GM18909 (cell line): ENCODE data around the gene YAP1.

Source experiments
- ATAC-seq: cut with Tn5 transposase; IDR thresholded peaks from one replicate; pipeline ENCODE4 v1.9.1; 2021; ENCODE audit warnings: mild to moderate bottlenecking; ENCODE audit not compliant: unreplicated experiment, poor library complexity

The YAP1 gene

DNA sequence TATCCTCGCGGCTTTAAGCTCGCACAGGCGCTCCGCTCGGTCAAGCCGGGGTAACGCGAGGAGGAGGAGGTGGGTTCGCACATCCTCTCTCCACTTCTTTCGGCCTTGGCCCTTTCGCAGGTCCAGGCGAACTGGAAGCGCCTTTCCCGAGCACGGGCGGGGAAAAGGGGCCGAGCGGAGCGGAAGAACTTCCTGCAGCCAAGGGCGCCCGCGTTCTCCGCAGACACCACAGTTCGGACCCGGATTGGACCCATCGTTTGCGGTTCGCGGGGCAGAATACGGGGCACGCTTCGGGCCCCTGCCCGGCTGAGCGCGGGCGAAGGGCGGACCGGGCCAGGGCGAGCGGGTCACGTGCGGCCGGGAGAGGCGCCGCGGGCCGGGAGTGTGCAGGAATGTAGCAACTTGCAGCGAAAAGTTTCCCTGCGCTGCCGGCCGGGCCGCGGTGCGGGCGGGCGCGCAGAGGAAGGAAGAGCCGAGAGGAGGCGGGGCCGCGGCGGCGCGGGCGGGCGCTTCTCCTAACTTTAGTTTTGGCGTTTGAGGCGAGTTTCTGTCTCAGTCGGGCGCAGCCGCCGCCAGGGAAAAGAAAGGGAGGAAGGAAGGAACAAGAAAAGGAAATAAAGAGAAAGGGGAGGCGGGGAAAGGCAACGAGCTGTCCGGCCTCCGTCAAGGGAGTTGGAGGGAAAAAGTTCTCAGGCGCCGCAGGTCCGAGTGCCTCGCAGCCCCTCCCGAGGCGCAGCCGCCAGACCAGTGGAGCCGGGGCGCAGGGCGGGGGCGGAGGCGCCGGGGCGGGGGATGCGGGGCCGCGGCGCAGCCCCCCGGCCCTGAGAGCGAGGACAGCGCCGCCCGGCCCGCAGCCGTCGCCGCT, at the start of gene YAP1:
Gene YAP1 (plus strand): TSS at position 552 of the 865 bp plus-strand sequence. CDS start 402 bp downstream, outside the sequence.
- ATAC-seq, result peak; percentile 89

DNA sequence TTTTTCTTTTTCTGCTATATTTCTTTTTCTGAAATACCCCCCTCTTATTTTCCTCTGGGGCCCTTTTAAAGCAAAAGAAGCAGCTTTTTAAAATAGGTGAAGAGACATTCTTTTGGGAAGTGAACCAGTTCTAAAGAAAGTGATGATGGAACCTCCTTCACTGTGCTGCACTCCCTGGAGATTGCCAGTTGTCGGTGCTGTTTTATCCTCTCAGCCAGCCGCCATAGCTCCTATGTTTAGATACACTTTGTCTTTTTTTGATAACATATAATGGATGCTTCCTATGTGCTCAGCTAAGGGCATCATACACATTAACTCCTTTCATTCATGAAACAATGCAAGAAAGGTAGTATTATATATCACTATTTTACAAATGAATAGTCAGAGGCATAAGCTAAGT, 49.0 kb upstream of the YAP1 start:
- no peak for ATAC-seq

- ATAC-seq, result no peak
These were observed 48.1 kb upstream of the YAP1 start for GRCh38 chr11:102062106-102062505.

DNA sequence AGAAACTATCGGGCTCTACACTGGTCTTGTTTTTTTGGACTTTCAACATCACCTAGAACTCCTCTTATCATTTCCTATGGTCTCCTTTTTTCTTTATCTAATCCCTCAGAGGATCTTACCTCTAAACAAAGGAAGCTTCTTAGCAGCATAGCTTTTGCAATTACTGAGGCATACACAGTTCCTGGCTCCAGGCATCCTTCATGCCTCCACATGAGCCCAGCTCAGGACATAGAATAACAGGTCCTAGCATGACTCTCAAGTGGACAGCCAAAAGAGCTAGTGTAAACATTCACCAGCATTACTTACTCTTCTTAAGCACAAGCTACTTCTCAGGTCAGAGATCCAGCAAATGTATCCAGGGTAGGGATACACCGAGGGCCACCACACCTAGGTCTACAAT, 45.9 kb upstream of the YAP1 start:
- no peak for ATAC-seq

DNA sequence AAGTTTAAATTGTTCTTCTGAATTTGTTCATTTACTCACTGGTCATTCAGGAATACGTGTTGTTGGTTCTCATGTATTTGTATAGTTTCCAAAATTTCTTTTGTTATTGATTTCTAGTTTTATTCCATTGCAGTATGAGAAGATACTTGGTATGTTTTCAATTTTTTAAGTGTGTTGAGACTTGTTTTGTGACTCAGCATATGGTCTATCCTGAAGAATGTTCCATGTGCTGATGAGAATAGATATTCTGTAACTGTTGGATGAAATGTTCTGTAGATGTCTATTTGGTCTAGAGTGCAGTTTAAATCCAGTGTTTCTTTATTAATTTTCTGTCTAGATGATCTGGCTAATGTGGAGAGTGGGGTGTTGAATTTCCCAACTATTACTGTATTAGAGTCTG, 39.5 kb upstream of the YAP1 start:
- ATAC-seq, result no peak

DNA sequence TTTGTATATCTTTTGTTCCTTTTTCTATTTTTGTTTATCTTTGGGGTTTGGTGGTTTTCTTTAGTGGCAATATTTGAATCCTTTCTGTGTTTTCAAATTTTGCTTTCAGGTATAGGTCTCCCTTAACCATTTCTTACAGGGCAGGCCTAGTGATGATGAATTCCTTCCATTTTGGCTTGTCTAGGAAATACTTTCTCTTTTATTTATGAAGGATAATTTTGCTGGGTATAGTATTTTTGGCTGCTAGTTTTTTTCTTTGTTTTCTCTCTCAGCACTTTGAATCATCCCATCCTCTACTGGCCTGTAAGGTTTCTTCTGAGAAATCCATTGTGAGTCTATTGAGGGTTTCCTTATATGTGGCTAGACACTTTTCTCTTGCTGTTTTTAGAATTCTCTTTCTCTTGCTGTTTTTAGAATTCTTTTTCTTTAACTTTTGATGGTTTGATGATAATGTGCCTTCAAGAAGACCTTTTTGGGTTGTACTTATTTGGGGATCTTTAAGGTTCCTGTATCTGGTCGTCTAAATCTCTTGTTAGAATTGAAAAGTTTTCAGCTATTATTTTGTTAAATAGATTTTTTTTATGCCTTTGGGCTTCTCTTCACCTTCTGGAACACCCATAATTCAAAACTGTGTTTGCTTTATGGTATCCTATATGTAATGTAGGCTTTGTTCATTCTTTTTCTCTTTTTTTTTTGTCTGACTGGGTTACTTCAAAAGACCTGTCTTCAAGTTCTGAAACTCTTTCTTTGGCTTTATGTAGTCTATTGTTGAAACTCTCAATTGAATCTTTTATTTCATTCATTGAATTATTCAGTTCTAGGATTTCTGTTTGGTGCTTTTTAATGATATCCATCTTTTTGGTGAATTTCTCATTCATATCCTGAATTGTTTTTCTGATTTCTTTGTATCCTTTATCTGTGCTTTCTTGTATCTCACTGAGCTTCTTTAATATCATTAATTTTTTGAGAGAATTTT, 38.5 kb upstream of the YAP1 start:
- ATAC-seq, result no peak

GRCh38 chr11:102073253-102073652, 37.0 kb upstream of the YAP1 start:
- ATAC-seq, result no peak

DNA sequence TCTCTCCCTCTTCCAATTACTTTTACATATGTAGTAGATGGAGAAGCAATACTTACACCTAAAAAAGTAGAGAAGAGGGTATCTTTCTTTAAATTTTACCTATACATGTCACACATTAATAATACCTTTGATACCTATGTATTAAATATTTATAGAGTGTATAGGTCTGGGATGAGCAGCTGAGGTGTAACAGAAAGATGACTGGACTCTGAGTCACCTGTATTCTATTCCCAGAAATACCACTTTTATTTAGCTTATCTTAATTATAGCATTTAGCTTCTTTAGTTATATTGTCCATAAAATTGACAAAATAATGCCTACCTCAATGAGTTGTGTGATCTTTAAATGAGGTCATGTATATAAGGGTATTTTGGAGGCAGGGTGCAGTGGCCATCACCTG, 30.6 kb upstream of the YAP1 start:
- ATAC-seq, result no peak

- no peak for ATAC-seq
These were observed 28.9 kb upstream of the YAP1 start for GRCh38 chr11:102081313-102081712.

GRCh38 chr11:102085864-102086551, 24.2 kb upstream of the YAP1 start:
- no peak for ATAC-seq

DNA sequence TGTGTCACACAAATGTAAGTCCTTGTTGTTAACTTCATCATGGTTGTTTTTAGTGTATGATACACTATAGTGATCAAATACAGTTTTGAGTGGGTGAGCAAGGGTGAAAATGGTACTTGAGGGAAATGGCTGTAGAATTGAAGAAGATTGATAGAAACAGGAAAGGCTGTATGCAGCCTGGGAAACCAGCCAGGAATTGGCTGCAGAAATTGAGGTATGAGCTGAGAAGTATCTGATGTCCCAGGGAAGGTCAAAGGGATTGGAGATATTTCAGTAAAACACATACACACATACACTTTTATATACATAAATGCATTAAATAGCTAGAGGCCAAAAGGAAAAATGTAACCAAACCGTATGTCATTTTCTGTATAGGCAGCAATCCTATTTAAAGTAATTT, 13.1 kb upstream of the YAP1 start:
- no peak for ATAC-seq

DNA sequence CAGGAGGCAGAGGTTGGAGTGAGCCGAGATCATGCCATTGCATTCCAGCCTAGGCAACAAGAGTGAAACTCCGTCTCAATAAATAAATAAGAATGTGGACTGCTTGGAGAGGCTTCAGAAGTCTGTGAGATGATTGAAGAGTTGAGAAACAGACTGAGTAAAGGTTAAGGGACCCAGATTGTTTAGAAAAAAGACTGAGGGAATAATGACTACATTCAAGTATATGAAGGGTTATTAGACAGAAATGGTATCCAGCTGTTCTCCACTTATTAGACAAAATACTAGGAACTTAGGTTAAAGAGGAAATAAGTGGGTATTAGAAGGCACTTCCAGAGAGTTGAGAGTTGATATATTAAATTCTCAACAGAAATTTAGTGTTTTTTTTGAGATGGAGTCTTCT, 10.5 kb upstream of the YAP1 start:
- no peak for ATAC-seq

DNA sequence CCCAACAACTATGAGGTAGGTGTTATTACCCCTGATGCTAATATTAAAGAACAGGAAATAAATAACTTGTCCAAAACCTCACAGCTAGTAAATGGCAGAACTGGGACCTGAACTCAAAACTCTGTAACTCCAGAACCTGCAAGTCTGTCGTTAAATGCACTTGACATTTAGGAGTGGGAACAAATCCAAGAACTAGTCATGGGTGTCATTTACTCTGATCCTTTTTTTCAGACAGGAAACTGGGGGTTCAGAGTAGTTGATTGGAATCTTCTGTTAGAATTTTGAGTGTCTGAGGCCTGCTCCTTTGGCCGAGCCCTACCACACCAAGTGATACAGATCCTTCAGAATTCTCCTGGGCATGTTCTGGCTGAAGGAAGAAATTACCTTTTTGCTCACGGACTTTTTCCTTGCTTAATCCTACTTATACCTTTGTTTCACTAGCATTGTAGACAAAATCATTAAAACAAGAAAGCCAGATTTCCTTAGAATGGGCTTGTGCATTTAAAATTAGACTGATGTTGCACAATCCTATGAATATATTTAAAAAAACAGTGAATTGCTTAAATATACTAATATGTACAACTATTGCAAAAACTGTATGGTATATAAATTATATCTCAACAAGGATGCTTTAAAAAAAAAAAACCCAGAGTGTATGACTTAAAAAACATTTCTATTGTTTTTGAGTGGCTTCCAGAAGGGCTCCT, 1.4 kb upstream of the YAP1 start:
- ATAC-seq, result no peak

DNA sequence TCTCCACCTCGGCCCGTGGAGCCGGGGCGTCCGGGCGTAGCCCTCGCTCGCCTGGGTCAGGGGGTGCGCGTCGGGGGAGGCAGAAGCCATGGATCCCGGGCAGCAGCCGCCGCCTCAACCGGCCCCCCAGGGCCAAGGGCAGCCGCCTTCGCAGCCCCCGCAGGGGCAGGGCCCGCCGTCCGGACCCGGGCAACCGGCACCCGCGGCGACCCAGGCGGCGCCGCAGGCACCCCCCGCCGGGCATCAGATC, 439 bp downstream of the YAP1 start:
- no peak for ATAC-seq

DNA sequence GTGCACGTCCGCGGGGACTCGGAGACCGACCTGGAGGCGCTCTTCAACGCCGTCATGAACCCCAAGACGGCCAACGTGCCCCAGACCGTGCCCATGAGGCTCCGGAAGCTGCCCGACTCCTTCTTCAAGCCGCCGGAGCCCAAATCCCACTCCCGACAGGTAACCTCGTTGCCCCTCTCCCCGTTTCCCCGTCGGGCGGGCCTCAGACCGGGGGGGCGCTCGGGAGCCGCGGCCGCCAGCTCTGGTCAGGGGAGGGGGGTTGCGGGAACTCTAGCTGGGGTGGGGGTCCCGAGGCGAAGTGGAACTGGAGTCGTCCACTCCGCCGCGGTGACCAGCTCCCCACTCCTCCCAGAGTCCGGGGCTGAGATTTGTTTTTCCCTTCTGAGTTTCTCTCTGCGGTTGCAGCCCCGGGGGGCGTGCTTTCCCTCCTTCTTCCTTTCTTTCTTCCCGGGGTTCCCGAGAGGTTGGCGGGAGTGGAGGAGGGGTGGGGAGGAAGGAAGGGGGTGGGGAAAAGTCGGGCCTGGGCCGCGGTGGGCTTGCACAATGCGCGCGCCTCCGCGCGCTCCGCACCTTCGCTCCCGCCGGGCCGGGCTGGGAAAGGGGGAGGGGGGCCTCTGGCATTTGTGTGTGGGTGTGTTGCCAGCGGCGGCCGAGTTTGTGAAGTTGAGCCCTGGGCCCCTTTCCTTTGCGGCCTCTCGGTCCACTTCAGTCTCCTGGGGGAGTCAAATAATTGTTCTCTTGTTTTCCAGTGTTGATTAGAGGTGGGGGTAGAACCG, 952 bp downstream of the YAP1 start:
- peak; percentile 12 for ATAC-seq

- ATAC-seq, result no peak
These were observed 1.7 kb downstream of the YAP1 start for GRCh38 chr11:102111787-102112508.

- ATAC-seq, result no peak
These were observed 2.2 kb downstream of the YAP1 start for GRCh38 chr11:102112509-102112821.

GRCh38 chr11:102114032-102114431, 3.8 kb downstream of the YAP1 start:
- ATAC-seq, result no peak

GRCh38 chr11:102115557-102115956, 5.3 kb downstream of the YAP1 start:
- ATAC-seq, result no peak
